Mesothelial cell of epicardium (in vitro differentiated cells): ENCODE data around the gene ITGB1BP1. TPM values are rescaled to one million over a fixed set of nuclear protein-coding genes. Genes with fewer than 3 reads are reported as not detected.

ENCODE experiments used
- DNase-seq, 2 experiments: peaks; one replicate each; pipeline ENCODE4 v3.0.0; 2021; ENCODE audit warnings: low spot score in 2 of 2; ENCODE audit not compliant: unreplicated experiment in 2 of 2
- H3K27ac Mint-ChIP-seq: 2 replicates; pipeline ENCODE4 v1.8.0; 2021; ENCODE audit warnings: mixed read lengths
- H3K27me3 Mint-ChIP-seq: 2 replicates; pipeline ENCODE4 v1.8.0; 2021; ENCODE audit warnings: low read depth, mixed read lengths
- H3K36me3 Mint-ChIP-seq: 2 replicates; pipeline ENCODE4 v1.8.0; 2021; ENCODE audit warnings: mixed read lengths
- H3K4me1 Mint-ChIP-seq: 2 replicates; pipeline ENCODE4 v1.8.0; 2021; ENCODE audit warnings: mixed read lengths
- H3K4me3 Mint-ChIP-seq: 2 replicates; pipeline ENCODE4 v1.8.0; 2021; ENCODE audit warnings: mild to moderate bottlenecking, moderate library complexity, mixed read lengths
- H3K9me3 Mint-ChIP-seq: 2 replicates; pipeline ENCODE4 v1.8.0; 2021; ENCODE audit warnings: mixed read lengths
- total RNA-seq: library from RNA; stranded (reverse); gene quantifications from 3 replicates; pipeline ENCODE4 v1.2.1, GENCODE V29; 2021
- TF ChIP-seq, protein P1 (sequence below): fragments of 200-600 bp; sonication (generic); IDR thresholded peaks from one replicate; pipeline ENCODE4 v1.5.0; 2021; ENCODE audit warnings: antibody characterized with exemption; ENCODE audit not compliant: unreplicated experiment

The ITGB1BP1 gene
- total RNA-seq, 1 donor from 2014 or later = 38.0 TPM

DNA sequence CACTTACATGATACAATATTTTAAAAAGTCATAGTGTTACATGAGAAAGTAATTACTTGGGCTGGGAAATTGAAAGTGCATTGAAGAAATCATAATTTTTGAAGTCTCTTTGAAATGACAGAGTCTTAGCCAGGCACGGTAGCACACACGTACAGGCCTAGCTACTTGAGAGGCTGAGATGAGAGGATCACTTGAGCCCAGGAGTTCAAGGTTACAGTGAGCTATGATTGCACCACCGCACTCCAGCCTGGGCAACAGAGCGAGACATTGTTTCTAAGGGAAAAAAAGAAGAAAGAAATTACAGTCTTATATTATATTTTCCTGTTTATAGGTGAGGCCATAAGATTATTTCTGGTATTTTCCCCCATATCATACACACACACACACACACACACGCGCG lies 41.8 kb upstream of the ITGB1BP1 start:
- no peak overlapping the region for H3K27ac Mint-ChIP-seq
- no peaks in the 10 kb centered on the region for H3K9me3 Mint-ChIP-seq
- no peaks in the 10 kb centered on the region for H3K27me3 Mint-ChIP-seq
- DNase-seq = no peak
- TF ChIP-seq, protein P1, sequence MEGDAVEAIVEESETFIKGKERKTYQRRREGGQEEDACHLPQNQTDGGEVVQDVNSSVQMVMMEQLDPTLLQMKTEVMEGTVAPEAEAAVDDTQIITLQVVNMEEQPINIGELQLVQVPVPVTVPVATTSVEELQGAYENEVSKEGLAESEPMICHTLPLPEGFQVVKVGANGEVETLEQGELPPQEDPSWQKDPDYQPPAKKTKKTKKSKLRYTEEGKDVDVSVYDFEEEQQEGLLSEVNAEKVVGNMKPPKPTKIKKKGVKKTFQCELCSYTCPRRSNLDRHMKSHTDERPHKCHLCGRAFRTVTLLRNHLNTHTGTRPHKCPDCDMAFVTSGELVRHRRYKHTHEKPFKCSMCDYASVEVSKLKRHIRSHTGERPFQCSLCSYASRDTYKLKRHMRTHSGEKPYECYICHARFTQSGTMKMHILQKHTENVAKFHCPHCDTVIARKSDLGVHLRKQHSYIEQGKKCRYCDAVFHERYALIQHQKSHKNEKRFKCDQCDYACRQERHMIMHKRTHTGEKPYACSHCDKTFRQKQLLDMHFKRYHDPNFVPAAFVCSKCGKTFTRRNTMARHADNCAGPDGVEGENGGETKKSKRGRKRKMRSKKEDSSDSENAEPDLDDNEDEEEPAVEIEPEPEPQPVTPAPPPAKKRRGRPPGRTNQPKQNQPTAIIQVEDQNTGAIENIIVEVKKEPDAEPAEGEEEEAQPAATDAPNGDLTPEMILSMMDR = no peak
- no peaks in the 10 kb centered on the region for H3K4me1 Mint-ChIP-seq
- H3K36me3 Mint-ChIP-seq = peaks cover 20% of the 10 kb centered on the region
- H3K4me3 Mint-ChIP-seq = no peak overlapping the region

DNA sequence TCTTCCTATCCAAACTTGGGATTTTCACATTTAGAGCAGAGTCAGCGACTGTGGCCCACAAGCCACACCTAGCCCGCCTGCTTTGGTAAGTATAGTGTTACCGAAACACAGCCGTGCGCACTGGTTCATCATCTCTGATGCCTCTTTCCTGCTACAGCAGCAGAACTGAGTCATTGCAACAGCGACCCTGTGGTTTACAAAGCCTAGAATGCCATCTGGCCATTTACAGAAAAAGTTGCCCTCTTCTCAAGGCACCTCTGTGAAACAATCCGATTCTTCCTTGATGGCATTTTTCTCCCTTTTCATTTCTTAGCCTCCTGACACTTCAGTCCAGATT lies 40.3 kb upstream of the ITGB1BP1 start:
- H3K4me1 Mint-ChIP-seq = no peaks in the 10 kb centered on the region
- H3K27me3 Mint-ChIP-seq = no peaks in the 10 kb centered on the region
- TF ChIP-seq, protein P1 = no peak
- no peak overlapping the region for H3K27ac Mint-ChIP-seq
- peaks cover 22% of the 10 kb centered on the region for H3K36me3 Mint-ChIP-seq
- DNase-seq = no peak
- no peak overlapping the region for H3K4me3 Mint-ChIP-seq
- no peaks in the 10 kb centered on the region for H3K9me3 Mint-ChIP-seq

DNA sequence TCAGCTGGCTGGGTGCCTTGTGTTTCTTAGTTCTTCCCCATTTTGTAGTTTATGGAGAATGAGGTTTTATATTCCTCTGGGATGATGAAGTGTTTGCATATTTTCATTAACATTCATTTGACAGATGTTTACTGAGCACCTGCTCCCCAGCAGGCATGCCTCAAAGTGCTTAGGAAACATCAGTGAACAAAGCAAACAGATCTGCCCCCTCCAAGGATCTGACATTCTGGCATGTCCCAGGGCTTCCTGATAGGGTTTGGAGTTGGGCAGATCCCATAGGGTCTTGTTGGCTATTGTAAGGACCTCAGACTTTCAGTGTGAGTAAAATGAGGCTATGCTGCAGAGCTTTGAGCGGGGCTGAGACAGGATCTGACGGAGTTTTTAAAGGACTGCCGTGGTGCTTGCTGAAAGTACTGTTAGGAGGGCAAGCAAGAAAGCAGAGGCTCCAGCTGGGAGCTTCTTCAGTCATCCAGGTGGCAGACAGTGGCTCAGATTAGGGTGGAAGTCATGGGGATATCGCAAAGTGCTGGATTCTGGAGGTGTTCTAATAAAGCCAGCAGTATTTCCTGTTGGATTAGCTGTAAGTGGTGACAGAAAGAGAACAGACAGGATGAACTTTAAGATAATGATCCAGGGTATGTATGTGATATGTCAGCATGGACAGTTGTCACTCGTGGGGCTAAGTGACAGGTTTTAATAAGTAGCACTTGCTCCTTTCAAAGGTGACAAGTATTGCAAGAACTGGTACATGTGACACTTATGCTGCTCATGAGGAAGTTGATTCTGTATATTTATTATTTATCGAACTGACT lies 39.8 kb upstream of the ITGB1BP1 start:
- H3K9me3 Mint-ChIP-seq = no peaks in the 10 kb centered on the region
- H3K4me1 Mint-ChIP-seq = no peaks in the 10 kb centered on the region
- peaks cover 24% of the 10 kb centered on the region for H3K36me3 Mint-ChIP-seq
- DNase-seq = no peak
- TF ChIP-seq, protein P1 = no peak
- peak overlapping the region; percentile 43 for H3K27ac Mint-ChIP-seq
- H3K27me3 Mint-ChIP-seq = no peaks in the 10 kb centered on the region
- H3K4me3 Mint-ChIP-seq = no peak overlapping the region

DNA sequence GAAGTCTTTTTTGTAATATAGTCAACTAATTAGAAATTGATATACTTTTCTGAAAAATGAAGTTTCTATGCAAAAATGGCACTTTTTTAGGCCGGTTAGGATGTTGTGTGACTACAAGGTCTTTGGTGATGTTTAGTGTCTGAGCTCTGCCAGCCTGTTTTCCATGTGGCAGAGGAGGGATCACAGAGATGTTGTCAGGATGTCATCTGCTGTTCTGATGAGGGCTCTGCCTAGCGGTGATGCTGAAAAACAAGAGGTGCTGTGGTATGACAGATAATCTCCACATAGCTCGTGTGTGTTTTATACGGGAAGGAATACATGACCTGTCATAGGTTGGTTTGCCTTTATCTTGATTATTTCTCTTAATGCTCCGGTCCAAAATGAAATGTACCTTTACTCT lies 39.0 kb upstream of the ITGB1BP1 start:
- Mint-ChIP-seq H3K27ac (no peak overlapping the region), H3K9me3 (no peaks in the 10 kb centered on the region), H3K4me3 (no peak overlapping the region), H3K36me3 (peaks cover 26% of the 10 kb centered on the region), H3K4me1 (no peaks in the 10 kb centered on the region), H3K27me3 (no peaks in the 10 kb centered on the region)
- TF ChIP-seq, protein P1 = no peak
- no peak for DNase-seq

DNA sequence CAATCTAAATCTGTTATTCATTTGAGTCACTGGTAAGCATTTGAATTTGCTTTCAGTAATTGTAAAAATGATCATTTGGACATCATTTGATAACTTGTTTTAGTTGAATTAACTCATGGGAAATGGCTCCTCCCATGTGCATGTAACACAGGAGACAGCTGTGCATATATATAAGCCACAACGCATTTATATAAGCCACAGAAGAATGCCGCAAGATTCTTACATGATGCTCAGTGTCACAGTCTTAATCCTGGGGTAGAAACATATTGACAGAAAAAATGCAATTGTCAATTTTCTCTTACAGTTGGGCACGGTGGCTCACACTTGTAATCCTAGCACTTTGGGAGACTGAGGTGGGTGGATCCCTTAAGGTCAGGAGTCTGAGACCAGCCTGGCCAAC lies 37.8 kb upstream of the ITGB1BP1 start:
- peaks cover 31% of the 10 kb centered on the region for H3K36me3 Mint-ChIP-seq
- no peak overlapping the region for H3K27ac Mint-ChIP-seq
- TF ChIP-seq, protein P1 = no peak
- H3K4me1 Mint-ChIP-seq = no peaks in the 10 kb centered on the region
- H3K9me3 Mint-ChIP-seq = no peaks in the 10 kb centered on the region
- DNase-seq = no peak
- no peaks in the 10 kb centered on the region for H3K27me3 Mint-ChIP-seq
- H3K4me3 Mint-ChIP-seq = no peak overlapping the region
